Inferior parietal cortex (tissue), 1 donor: ENCODE measurements around the gene TNFSF15.

Experiments used
- DNase-seq: peaks from one replicate; pipeline ENCODE4 v3.0.0-alpha.2; 2016; ENCODE audit errors: extremely low spot score

Gene TNFSF15

DNA sequence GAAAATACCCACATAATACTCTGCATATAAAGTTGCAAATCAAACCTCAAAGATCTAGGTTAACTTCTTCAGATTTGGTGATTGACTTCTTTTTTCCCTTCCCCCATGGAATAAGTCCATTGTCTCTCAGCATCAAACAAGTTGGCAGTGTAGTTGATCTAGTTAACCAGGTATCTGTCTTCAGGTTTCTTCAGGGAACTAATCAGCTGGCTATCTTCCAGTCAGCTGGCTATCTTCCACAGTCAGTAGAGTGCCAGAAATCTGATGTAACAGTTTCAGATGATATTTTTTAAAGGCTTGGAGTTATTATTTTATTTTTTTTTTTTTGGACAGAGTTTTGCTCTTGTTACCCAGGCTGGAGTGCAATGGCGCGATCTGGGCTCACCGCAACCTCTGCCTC is 16.8 kb downstream of the TNFSF15 start:
- no peak for DNase-seq

GRCh38 chr9:114787781-114788498 is 17.9 kb downstream of the TNFSF15 start:
- DNase-seq: no peak

DNA sequence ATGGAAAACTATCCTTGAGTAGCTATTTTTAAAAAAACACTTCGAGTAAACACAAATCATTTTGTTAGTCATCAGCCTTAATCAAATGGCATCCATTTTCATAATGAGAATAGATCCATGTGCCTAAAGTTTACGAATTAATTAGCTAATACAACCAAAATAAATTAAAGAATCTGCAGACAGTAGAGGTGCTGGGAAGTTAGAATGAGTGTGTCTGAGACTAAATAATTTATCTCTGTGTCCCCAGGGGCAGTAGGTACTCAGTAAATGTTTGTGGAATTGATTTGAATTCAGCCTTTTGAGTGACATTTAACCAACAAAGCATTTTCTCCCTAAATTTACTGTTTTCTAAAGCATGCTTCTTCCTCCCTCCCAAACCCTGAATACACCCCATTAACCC is 18.6 kb downstream of the TNFSF15 start:
- no peak for DNase-seq

GRCh38 chr9:114785866-114786650 is 19.8 kb downstream of the TNFSF15 start:
- no peak for DNase-seq

DNA sequence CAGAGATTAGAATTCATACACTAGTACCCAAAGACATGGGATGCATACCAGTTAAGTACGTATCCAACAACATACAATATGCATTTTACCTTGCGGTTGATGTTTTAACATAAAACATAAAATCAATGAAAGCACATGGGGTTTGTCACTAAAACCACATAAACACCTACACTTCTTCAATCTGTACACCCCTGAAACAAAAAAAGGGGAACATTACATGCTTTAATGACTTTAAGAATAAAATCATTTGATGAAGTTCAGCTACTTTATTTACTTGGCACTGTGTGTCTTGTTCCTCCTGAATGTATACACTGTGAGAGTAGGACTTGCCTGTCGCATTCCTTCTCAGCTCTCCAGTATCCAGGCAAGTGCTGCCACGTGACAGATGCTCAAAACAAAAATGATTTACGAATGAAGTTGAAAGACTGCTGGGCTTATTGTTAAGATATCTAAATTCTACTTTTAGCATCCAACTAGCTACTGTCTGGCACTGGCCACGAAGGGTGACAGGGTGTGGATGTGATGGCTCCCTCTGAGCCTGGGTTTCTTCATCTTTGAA is 21.0 kb downstream of the TNFSF15 start:
- no peak for DNase-seq

- no peak for DNase-seq
Measured at GRCh38 chr9:114782586-114782985, 23.3 kb downstream of the TNFSF15 start.

DNA sequence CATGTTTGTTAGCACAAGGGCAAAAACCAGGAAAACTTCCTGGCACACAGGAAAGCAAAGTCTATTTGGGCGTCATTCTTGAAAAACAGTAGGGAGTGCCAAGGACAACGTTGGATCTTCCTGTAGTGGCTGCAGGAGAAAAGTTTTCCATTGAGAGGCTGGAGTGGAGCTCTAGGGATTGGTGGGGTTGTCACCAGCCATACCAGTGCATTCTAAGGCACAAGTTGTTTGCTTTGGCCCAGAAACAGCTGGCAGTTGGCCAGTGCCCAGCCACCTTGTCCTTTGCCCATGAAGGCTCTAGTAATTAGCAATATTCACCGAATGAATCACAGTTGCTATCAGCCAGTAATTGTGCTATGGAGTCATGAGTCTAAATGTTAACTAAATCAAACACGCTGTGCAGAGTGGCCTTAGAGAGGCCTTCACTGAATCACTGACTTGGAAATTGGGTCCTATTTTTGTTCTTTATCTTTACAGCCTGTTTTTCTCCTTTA is 26.4 kb downstream of the TNFSF15 start:
- DNase-seq: no peak

DNA sequence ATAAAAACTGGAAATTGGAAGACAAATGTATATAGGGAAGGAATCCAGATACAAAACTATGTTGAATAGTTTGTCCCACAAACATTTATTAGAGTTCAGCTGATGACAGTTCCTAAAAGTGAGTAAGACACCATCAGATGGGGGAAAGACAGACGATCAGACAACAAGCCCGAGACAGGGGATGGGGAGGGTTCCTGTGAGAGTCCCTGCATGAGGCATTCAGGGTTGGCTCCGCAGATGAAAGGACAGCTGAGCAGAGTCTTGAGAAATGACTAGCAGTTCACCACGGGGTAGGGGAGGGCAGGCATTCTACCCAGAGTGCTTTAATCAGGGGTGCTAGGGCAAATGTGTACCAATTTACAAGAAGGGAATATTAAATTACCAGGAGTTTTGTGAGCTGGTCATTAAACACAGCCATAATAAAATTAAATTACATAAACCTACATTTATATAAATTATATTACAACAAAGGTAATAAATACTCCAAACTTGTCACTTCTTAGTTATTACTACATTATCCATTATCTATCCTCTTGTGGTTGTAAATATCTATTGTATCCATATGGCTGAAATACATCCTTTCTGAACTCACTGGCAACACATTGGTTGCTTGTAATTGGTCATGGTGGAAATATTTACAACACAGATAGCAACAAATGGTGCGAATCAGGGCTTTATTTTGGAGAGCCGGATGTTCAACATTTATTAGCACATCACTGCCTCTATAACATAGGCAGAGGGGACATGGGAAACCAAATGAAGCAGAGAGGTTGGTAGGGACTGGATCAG is 27.8 kb downstream of the TNFSF15 start:
- DNase-seq: no peak

DNA sequence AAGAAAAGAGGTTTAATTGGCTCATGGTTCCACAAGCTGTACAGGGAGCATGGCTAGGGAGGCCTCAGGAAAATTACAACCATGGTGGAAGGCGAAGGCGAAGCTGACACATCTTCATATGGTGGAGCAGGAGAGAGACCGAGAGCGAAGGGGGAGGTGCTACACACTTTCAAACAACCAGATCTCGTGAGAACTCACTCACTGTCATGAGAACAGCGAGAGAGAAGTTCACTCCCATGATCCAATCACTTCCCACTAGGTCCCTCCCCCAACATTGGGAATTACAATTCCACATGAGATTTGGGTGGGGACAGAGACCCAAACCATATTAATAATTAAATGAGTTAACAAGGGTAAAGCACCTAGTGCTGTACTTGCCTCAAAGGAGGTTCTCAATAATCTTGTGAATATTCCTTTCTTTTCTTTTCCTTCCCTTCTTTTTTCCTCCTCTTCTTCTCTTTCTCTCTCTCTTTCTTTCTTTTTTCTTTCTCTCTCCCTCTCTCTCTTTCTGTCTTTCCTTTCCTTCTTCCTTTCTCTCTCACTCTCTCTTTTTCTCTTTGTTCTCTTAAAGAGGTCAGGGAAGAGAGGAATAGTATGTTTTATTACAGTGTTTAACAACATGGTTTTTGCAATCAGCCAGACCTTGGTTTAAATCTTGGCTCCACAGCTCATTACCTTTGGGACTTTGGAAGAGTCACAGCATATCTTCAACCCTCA is 29.0 kb downstream of the TNFSF15 start:
- no peak for DNase-seq

GRCh38 chr9:114775981-114776380 is 29.9 kb downstream of the TNFSF15 start:
- DNase-seq: no peak

- no peak for DNase-seq
Measured at GRCh38 chr9:114775121-114775520, 30.7 kb downstream of the TNFSF15 start.

- no peak for DNase-seq
Measured at GRCh38 chr9:114774524-114774923, 31.3 kb downstream of the TNFSF15 start.

DNA sequence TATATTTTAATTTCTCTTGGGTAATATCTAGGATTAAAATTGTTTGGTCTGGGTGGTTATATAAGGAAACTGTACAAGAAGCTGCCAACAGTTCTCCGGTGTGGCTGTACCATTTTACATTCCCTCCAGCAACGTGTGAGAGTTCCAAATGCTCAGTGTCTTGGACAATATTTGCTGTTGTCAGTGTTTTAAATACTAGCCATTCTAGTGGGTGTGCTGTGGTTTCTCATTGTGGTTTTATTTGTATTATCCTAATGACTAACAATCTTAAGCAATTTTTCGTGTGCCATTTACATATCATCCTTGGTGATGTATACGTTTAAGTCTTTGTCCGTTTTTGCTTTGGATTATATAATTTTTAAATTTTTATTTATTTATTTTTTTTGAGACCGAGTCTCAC is 34.0 kb downstream of the TNFSF15 start:
- DNase-seq: no peak

DNA sequence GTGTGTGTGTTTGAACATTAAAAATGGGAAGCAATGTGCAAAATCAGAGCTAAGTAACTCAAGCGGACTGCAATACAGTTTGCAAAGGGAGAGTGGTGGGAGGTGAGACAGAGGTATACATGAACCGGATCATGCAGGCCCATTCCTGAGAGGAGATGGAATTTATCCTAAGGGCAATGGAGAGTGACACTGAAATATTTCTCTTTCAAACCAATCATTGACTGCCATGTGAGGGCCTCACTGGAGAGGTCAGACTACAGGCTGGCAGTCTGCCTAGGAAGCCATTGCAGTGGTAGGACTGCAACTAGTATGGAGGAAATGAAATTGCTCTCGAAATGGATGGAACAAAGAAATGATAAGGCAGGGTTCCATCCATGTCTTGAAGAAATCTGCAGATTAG is 34.8 kb downstream of the TNFSF15 start:
- no peak for DNase-seq

- no peak for DNase-seq
Measured at GRCh38 chr9:114769624-114770023, 36.2 kb downstream of the TNFSF15 start.

GRCh38 chr9:114763220-114763619 is 42.6 kb downstream of the TNFSF15 start:
- no peak for DNase-seq

DNA sequence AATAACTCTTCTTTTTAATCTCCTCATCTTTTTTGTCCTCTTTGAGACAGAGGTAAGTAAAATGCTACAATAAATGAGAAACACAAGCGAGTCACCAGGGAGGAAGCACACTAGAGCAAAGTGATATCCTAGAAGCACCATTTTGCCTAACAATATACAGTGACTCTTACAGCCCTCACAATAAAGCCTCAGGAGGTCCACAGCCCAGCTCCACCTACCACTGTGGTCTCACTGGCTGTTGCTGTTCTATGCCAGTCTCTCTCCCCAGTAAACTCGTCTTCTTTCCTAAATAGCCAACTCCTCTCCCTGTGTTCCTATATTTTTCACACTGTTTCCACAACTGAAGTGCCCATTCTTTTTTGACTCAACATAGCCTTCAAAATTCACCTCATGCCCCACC is 44.3 kb downstream of the TNFSF15 start:
- DNase-seq: no peak

DNA sequence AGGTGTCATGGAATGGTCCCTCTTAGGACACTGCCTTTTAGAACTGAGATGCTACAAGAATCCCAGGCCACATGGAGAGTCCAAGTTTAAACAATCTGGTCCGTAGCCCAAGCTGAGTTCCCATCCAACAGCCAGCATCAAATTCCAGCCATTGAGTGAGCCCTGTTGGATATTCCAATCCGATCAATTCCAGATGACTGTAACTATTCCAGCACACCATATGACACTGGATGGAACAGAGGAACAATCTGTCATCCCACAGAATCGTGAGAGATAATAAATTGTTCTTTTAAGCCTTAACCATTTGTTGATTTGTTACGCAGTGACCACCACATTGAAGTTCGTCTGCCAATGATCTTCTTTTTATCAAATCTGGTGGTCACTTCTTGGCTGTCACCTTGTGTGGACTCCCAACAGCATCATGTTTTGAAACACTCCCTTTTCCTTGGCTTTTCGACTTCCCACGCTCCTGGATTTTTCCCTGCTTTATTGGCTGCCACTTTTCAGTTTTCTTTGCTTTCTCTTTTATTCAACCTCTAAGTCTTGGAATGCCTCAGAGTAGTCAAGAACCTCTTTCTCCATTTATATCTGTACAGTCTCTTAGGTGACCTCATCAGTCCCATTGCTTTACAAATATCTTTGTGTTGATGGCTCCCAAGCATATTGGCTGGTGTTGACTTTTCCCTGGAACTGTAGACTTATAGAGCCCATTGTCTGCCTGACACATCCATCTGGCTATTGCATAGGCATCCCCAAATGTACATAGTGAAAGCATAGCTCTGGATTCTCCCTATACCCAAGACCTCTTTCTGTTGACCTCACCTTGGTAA is 46.1 kb downstream of the TNFSF15 start:
- no peak for DNase-seq

DNA sequence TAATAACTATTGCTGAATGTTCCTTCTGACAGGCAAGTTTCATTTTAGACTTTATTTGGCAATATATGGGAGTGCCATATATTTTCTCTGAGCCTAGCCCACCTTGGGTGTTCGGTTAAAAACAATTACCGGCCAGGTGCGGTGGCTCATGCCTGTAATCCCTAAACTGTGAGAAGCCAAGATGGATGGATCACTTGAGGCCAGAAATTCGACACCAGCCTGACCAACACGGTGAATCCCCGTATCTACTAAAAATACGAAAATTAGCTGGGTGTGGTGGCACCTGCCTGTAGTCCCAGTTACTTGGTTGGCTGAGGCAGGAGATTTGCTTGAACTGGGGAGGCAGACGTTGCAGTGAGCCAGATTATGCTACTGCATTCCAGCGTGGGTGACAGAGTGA is 47.9 kb downstream of the TNFSF15 start:
- DNase-seq: no peak

GRCh38 chr9:114757395-114757794 is 48.4 kb downstream of the TNFSF15 start:
- no peak for DNase-seq

DNA sequence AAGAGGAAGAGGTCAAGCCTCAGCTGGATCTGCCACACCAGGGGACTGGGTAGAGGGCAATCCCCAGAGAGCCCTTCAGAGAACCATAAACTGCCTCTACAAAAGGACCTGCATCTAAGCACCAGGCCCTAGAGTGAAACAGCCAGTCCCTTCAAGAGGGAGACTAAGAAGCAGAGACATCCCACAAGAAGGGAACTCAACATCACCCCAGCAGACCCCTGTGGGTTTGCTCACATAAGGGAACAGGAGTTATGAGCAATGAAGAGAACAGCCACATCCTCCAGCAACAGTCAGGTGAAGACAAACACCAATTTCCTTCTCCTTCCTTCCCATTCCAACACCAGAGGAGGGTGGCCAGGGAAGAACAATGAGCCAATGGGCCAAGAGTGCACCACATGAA is 48.9 kb downstream of the TNFSF15 start:
- no peak for DNase-seq
